ENCODE results near the gene LPP. TPM values are rescaled to one million over a fixed set of nuclear protein-coding genes. Genes with fewer than 3 reads are reported as not detected.
"Not testable (repeated sequence)": the region's sequence is repeated elsewhere in the genome, so short reads cannot be mapped to it uniquely, and the experiment has no call there.

The LPP gene
- polyA plus RNA-seq, 1 donor (not counting 4 experiments of a cell fraction or from before 2014, with no cell fraction given): 16.0 TPM

DNA sequence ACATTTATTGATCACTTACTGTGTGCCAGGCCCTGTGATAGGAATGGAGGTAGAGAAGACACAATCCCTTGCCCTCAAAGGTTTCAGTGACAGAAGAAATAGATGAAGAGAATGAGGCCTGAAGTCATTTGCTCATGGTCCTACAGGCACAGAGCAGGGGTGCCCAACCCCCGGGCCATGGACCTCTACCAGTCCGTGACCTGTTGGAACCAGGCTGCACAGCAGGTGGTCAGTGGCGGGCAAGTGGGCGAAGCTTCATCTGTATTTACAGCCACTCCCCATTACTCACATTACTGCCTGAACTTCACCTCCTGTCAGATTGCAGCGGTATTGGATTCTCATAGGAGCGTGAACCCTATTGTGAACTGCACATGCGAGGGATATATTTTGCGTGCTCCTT, 480.3 kb downstream of the LPP start:
- no peak overlapping the region for H3K9ac ChIP-seq (ENCODE audit: control insufficient read depth, extremely low read depth, insufficient read depth, low read length)
- H4K20me1 ChIP-seq (ENCODE audit: control insufficient read depth, extremely low read depth, insufficient read depth, low read length): no peaks in the 10 kb centered on the region
- H3K36me3 ChIP-seq (ENCODE audit: control insufficient read depth in 2 of 2, extremely low read depth in 1 of 2, insufficient read depth in 2 of 2, low read length in 2 of 2): no peaks in the 10 kb centered on the region
- no peaks in the 10 kb centered on the region for H3K9me1 ChIP-seq (ENCODE audit: control insufficient read depth, extremely low read depth, insufficient read depth, low read length)
- no peak overlapping the region for H2AFZ ChIP-seq (ENCODE audit: control insufficient read depth, low read length)
- no peaks in the 10 kb centered on the region for H3K9me3 ChIP-seq (ENCODE audit: control insufficient read depth, low read depth, low read length)
- no peaks in the 10 kb centered on the region for H3K79me2 ChIP-seq (ENCODE audit: control insufficient read depth, insufficient read depth, low read length)
- TF ChIP-seq, protein P1, sequence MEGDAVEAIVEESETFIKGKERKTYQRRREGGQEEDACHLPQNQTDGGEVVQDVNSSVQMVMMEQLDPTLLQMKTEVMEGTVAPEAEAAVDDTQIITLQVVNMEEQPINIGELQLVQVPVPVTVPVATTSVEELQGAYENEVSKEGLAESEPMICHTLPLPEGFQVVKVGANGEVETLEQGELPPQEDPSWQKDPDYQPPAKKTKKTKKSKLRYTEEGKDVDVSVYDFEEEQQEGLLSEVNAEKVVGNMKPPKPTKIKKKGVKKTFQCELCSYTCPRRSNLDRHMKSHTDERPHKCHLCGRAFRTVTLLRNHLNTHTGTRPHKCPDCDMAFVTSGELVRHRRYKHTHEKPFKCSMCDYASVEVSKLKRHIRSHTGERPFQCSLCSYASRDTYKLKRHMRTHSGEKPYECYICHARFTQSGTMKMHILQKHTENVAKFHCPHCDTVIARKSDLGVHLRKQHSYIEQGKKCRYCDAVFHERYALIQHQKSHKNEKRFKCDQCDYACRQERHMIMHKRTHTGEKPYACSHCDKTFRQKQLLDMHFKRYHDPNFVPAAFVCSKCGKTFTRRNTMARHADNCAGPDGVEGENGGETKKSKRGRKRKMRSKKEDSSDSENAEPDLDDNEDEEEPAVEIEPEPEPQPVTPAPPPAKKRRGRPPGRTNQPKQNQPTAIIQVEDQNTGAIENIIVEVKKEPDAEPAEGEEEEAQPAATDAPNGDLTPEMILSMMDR (optimal IDR thresholded peaks at IDR 0.05 in 1 of 3, IDR thresholded peaks at IDR 0.05 in 1 of 3, conservative IDR thresholded peaks at IDR 0.05 in 1 of 3; ENCODE audit: extremely low read depth in 1 of 3, insufficient read depth in 2 of 3, low read length in 3 of 3): no peak
- no peak for TF ChIP-seq EZH2 (IDR thresholded peaks at IDR 0.05; ENCODE audit: low read length)
- H3K4me1 ChIP-seq (ENCODE audit: control insufficient read depth, extremely low read depth, insufficient read depth, low read length): peaks cover 21% of the 10 kb centered on the region
- DNase-seq (ENCODE audit: low read depth, low spot score): no peak
- no peaks in the 10 kb centered on the region for H3K27me3 ChIP-seq (ENCODE audit: control insufficient read depth, extremely low read depth, insufficient read depth, low read length)
- no peak for FAIRE-seq
- no peak overlapping the region for H3K4me3 ChIP-seq (ENCODE audit: control insufficient read depth in 2 of 3, extremely low read depth in 1 of 3, insufficient read depth in 2 of 3, low read depth in 1 of 3, low read length in 3 of 3)
- no peak overlapping the region for H3K27ac ChIP-seq (ENCODE audit: control insufficient read depth, insufficient read depth, low read length)
- H3K4me2 ChIP-seq (ENCODE audit: control insufficient read depth, extremely low read depth, insufficient read depth, low read depth, low read length): no peak overlapping the region
- dilution Hi-C loops (cut with MboI; ENCODE audit: extremely low pct_ligation_motif_present, low sequenced_read_pairs): no loop called here

GRCh38 chr3:188635258-188636042, 481.5 kb downstream of the LPP start:
- H3K4me2 ChIP-seq (ENCODE audit: control insufficient read depth, extremely low read depth, insufficient read depth, low read depth, low read length): peak overlapping the region; percentile 56
- H3K9me1 ChIP-seq (ENCODE audit: control insufficient read depth, extremely low read depth, insufficient read depth, low read length): no peaks in the 10 kb centered on the region

DNA sequence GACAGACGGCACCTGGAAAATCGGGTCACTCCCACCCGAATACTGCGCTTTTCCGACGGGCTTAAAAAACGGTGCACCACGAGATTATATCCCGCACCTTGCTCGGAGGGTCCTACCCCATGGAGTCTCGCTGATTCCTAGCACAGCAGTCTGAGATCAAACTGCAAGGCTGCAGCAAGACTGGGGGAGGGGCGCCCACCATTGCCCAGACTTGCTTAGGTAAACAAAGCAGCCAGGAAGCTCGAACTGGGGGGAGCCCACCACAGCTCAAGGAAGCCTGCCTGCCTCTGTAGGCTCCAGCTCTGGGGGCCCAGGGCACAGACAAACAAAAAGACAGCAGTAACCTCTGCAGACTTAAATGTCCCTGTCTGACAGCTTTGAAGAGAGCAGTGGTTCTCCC, 482.3 kb downstream of the LPP start:
- H3K4me1 ChIP-seq (ENCODE audit: control insufficient read depth, extremely low read depth, insufficient read depth, low read length): peaks cover 21% of the 10 kb centered on the region
- H3K4me3 ChIP-seq (ENCODE audit: control insufficient read depth in 2 of 3, extremely low read depth in 1 of 3, insufficient read depth in 2 of 3, low read depth in 1 of 3, low read length in 3 of 3); H3K4me2 ChIP-seq (ENCODE audit: control insufficient read depth, extremely low read depth, insufficient read depth, low read depth, low read length); H3K9me1 ChIP-seq (ENCODE audit: control insufficient read depth, extremely low read depth, insufficient read depth, low read length); H3K27me3 ChIP-seq (ENCODE audit: control insufficient read depth, extremely low read depth, insufficient read depth, low read length); H3K9me3 ChIP-seq (ENCODE audit: control insufficient read depth, low read depth, low read length); FAIRE-seq; dilution Hi-C loops (cut with MboI; ENCODE audit: extremely low pct_ligation_motif_present, low sequenced_read_pairs); H2AFZ ChIP-seq (ENCODE audit: control insufficient read depth, low read length); H4K20me1 ChIP-seq (ENCODE audit: control insufficient read depth, extremely low read depth, insufficient read depth, low read length); H3K79me2 ChIP-seq (ENCODE audit: control insufficient read depth, insufficient read depth, low read length); H3K36me3 ChIP-seq (ENCODE audit: control insufficient read depth in 2 of 2, extremely low read depth in 1 of 2, insufficient read depth in 2 of 2, low read length in 2 of 2); DNase-seq (ENCODE audit: low read depth, low spot score); H3K9ac ChIP-seq (ENCODE audit: control insufficient read depth, extremely low read depth, insufficient read depth, low read length); H3K27ac ChIP-seq (ENCODE audit: control insufficient read depth, insufficient read depth, low read length): not testable (repeated sequence)

More at GRCh38 chr3:188635258-188636042, 481.5 kb downstream of the LPP start:
- Histone ChIP-seq H4K20me1 (ENCODE audit: control insufficient read depth, extremely low read depth, insufficient read depth, low read length) (no peaks in the 10 kb centered on the region), H3K4me1 (ENCODE audit: control insufficient read depth, extremely low read depth, insufficient read depth, low read length) (peaks cover 21% of the 10 kb centered on the region), H3K36me3 (ENCODE audit: control insufficient read depth in 2 of 2, extremely low read depth in 1 of 2, insufficient read depth in 2 of 2, low read length in 2 of 2) (no peaks in the 10 kb centered on the region), H3K79me2 (ENCODE audit: control insufficient read depth, insufficient read depth, low read length) (no peaks in the 10 kb centered on the region), H3K4me3 (ENCODE audit: control insufficient read depth in 2 of 3, extremely low read depth in 1 of 3, insufficient read depth in 2 of 3, low read depth in 1 of 3, low read length in 3 of 3) (peak overlapping the region in 2 of 3 experiments; percentile 7 to 19), H3K9ac (ENCODE audit: control insufficient read depth, extremely low read depth, insufficient read depth, low read length) (no peak overlapping the region), H2AFZ (ENCODE audit: control insufficient read depth, low read length) (peak overlapping the region; percentile 2), H3K27me3 (ENCODE audit: control insufficient read depth, extremely low read depth, insufficient read depth, low read length) (no peaks in the 10 kb centered on the region), H3K27ac (ENCODE audit: control insufficient read depth, insufficient read depth, low read length) (peak overlapping the region; percentile 13), H3K9me3 (ENCODE audit: control insufficient read depth, low read depth, low read length) (no peaks in the 10 kb centered on the region)
- peak; percentile 29 for FAIRE-seq
- DNase-seq (ENCODE audit: low read depth, low spot score): peak; percentile 55
- TF ChIP-seq EZH2 (IDR thresholded peaks at IDR 0.05; ENCODE audit: low read length): no peak
- TF ChIP-seq, protein P1 (optimal IDR thresholded peaks at IDR 0.05 in 1 of 3, IDR thresholded peaks at IDR 0.05 in 1 of 3, conservative IDR thresholded peaks at IDR 0.05 in 1 of 3; ENCODE audit: extremely low read depth in 1 of 3, insufficient read depth in 2 of 3, low read length in 3 of 3): no peak
- dilution Hi-C loops (cut with MboI; ENCODE audit: extremely low pct_ligation_motif_present, low sequenced_read_pairs): no loop called here

Data from keratinocyte (primary cell).